GM20000 (cell line): Measurements from ENCODE around the gene AGAP1.

Experiments used
- DNase-seq: peaks from one replicate; pipeline ENCODE4 v3.0.0; 2012; ENCODE audit warnings: low spot score
- CTCF ChIP-seq: IDR thresholded peaks from 2 replicates; pipeline ENCODE4 v1.5.1; 2012; ENCODE audit warnings: mild to moderate bottlenecking, control low read depth; ENCODE audit errors: extremely low read depth, missing control alignments

Gene AGAP1

GRCh38 chr2:235515364-235515742 lies 21.5 kb downstream of the AGAP1 start:
- no peak for TF ChIP-seq CTCF
- no peak for DNase-seq

DNA sequence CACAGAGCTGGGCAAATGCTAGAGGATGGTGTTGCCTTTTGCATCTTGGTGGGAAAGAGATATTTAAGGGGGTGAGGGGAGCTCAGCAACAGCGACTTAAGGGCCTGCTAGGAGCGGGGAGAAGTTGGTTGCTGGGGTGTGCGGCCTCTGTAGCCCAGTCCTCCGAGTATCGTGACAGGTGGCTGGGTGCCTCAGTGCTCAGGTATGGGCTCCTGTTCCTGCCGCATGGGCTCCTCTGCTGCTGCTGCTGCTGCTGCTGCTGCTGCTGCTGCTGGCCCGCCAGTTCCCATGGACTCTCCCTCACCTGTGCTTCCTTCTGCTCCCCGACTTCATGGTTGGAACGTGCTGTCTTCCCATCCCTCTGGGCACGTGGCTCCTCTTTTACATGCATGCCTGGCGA lies 22.0 kb downstream of the AGAP1 start:
- no peak for TF ChIP-seq CTCF
- no peak for DNase-seq

- no peak for TF ChIP-seq CTCF
These were observed 22.4 kb downstream of the AGAP1 start for GRCh38 chr2:235516257-235516656.

DNA sequence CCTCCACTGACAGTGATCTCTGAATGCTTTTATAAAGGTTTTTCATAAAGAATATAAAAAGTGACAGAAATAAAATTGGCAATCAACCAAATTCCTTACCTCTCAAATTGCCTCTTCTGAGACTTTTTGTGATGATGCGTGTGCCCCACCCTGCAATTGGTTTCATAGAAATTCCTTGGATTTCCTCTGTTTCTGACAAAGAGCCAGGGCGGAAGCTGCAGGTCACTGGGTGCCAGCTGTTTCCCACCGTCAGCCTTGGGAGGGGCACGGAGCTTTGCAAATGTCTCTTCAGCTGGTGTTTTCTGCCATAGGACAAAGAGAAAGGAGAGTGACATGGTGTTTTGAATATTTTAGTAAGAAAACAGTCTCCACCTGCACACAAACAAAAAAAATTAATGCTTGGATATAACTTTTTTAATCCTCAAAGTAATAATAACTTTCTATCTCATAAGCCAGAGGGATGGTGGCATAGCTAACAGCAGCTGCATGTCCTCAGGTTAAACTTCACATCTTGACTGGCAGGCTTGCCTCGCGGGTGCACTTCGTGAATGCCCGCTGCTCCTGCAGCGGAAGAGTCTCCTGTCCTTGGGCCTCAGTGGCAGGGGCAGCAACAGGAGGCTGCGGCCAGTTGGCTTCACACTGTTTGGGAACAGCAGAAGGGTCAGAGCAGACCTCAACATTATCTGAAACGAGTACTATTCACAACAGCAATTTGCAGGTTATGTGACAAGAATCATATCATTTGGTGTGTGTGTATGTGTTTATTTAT lies 24.7 kb downstream of the AGAP1 start:
- DNase-seq, result no peak
- TF ChIP-seq CTCF, result no peak

More at GRCh38 chr2:235516257-235516656, 22.4 kb downstream of the AGAP1 start:
- DNase-seq, result no peak

DNA sequence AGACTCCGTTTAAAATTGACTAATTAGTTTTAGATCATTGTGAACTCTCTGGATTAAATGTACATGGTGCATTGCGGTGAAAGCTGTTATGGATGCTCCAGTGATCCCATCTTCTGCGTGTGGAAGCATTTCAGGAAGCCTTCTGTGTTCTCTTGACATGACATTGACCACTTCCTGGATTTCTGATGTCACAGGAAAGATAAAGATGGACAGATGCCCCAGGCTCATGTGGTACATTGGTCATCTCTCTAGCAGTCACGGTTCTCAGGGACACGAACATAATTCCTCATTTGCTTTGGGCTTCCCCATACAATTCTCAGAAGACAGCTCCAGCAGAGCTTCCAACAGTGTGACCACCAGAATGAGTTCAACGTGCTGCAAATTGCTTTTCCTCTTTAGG lies 26.9 kb downstream of the AGAP1 start:
- TF ChIP-seq CTCF, result no peak
- no peak for DNase-seq

GRCh38 chr2:235521844-235522243 lies 28.0 kb downstream of the AGAP1 start:
- no peak for DNase-seq
- no peak for TF ChIP-seq CTCF

GRCh38 chr2:235523021-235523420 lies 29.2 kb downstream of the AGAP1 start:
- TF ChIP-seq CTCF, result no peak

More at GRCh38 chr2:235523021-235523420, 29.2 kb downstream of the AGAP1 start:
- no peak for DNase-seq
